Neural crest cell (in vitro differentiated cells): ENCODE measurements around the gene SLC25A13. TPM values are rescaled to one million over a fixed set of nuclear protein-coding genes. Genes with fewer than 3 reads are reported as not detected.

Experiments used
- DNase-seq: peaks from one replicate; pipeline ENCODE4 v3.0.0; 2021; ENCODE audit warnings: low read depth, mixed read lengths, low spot score
- H3K27ac Mint-ChIP-seq: one replicate; pipeline ENCODE4 v1.8.0; 2021; ENCODE audit warnings: mild to moderate bottlenecking, mixed read lengths; ENCODE audit not compliant: unreplicated experiment
- H3K27me3 Mint-ChIP-seq: 2 replicates; pipeline ENCODE4 v1.8.0; 2021; ENCODE audit warnings: low read depth, mild to moderate bottlenecking, mixed read lengths
- H3K36me3 Mint-ChIP-seq: 2 replicates; pipeline ENCODE4 v1.8.0; 2021; ENCODE audit warnings: low read depth, mild to moderate bottlenecking, mixed read lengths
- H3K4me1 Mint-ChIP-seq: 2 replicates; pipeline ENCODE4 v1.8.0; 2021; ENCODE audit warnings: mixed read lengths
- H3K4me3 Mint-ChIP-seq: one replicate; pipeline ENCODE4 v1.8.0; 2021; ENCODE audit warnings: mild to moderate bottlenecking, mixed read lengths
- H3K9me3 Mint-ChIP-seq: 2 replicates; pipeline ENCODE4 v1.8.0; 2021; ENCODE audit warnings: mixed read lengths
- total RNA-seq: library from RNA; stranded (reverse); gene quantifications from 2 replicates; pipeline ENCODE4 v1.2.1, GENCODE V29; 2021
- TF ChIP-seq, protein P1 (sequence below): fragments of 200-600 bp; sonication (generic); conservative IDR thresholded peaks from 2 replicates; pipeline ENCODE4 v1.5.0; 2021; ENCODE audit warnings: antibody characterized with exemption, mild to moderate bottlenecking

The SLC25A13 gene
- total RNA-seq, 1 donor from 2014 or later: 68.3 TPM

DNA sequence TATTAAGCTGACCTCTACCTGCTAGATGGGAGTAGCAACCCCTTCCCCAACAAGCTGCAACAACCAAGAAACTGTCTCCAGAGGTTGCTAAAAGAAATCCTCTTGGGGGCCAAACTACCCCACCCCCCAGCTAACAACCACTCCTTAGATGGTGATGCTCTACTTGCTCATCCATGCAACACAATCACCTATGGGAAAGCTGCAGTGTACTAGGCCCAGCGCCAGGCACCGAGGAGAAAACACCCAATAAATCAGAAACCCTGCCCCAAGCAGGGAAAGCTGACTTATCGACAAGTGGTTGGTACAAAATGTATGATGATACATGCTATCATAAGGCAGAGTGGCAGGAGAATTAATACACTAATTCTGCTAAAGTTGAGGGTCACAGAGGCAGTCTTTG lies 17.3 kb downstream of the SLC25A13 start:
- H3K4me1 Mint-ChIP-seq: peaks cover 10% of the 10 kb centered on the region
- TF ChIP-seq, protein P1, sequence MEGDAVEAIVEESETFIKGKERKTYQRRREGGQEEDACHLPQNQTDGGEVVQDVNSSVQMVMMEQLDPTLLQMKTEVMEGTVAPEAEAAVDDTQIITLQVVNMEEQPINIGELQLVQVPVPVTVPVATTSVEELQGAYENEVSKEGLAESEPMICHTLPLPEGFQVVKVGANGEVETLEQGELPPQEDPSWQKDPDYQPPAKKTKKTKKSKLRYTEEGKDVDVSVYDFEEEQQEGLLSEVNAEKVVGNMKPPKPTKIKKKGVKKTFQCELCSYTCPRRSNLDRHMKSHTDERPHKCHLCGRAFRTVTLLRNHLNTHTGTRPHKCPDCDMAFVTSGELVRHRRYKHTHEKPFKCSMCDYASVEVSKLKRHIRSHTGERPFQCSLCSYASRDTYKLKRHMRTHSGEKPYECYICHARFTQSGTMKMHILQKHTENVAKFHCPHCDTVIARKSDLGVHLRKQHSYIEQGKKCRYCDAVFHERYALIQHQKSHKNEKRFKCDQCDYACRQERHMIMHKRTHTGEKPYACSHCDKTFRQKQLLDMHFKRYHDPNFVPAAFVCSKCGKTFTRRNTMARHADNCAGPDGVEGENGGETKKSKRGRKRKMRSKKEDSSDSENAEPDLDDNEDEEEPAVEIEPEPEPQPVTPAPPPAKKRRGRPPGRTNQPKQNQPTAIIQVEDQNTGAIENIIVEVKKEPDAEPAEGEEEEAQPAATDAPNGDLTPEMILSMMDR: no peak
- no peak for DNase-seq
- no peak overlapping the region for H3K4me3 Mint-ChIP-seq
- H3K9me3 Mint-ChIP-seq: peaks cover 8% of the 10 kb centered on the region
- peak overlapping the region; percentile 43 for H3K27ac Mint-ChIP-seq
- no peaks in the 10 kb centered on the region for H3K27me3 Mint-ChIP-seq
- peaks cover 21% of the 10 kb centered on the region for H3K36me3 Mint-ChIP-seq

DNA sequence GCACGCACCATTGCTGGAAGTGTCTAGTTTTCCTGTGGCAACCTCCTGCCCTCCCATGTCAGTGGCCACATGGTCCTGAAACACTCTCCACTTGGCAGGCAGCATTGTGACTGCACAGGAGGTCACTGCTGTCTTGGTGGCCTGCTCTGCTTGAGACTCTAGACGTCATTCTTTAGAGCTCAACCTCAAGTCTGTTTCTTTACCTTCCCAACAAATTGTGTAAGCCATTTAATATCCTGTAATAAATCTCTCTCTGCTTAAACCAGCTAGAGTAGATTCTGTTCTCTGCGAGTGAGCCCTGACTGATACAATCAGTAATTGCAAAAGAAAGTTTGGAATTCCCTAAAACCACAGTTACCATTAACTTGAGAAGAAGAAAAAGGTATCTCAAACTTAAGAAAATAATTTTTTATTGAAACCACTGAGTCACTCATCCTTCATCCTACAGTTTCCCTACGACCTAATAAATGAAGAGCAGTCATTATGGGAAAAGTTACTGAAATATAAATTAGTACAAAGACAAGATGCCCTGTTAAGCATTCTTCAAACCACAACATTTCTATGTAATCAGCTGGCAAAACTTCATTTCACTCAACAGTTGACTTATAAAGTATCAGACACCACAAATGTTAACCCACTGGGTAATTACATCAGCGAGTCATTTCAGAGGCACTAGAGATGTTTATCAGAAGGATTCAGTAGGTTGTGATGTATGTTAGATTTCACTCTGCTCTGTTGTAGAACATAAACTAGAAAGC lies 18.0 kb downstream of the SLC25A13 start:
- Mint-ChIP-seq H3K36me3 (peaks cover 20% of the 10 kb centered on the region), H3K27me3 (no peaks in the 10 kb centered on the region), H3K4me1 (peaks cover 9% of the 10 kb centered on the region), H3K4me3 (no peak overlapping the region), H3K9me3 (peaks cover 8% of the 10 kb centered on the region), H3K27ac (no peak overlapping the region)
- TF ChIP-seq, protein P1: no peak
- no peak for DNase-seq

DNA sequence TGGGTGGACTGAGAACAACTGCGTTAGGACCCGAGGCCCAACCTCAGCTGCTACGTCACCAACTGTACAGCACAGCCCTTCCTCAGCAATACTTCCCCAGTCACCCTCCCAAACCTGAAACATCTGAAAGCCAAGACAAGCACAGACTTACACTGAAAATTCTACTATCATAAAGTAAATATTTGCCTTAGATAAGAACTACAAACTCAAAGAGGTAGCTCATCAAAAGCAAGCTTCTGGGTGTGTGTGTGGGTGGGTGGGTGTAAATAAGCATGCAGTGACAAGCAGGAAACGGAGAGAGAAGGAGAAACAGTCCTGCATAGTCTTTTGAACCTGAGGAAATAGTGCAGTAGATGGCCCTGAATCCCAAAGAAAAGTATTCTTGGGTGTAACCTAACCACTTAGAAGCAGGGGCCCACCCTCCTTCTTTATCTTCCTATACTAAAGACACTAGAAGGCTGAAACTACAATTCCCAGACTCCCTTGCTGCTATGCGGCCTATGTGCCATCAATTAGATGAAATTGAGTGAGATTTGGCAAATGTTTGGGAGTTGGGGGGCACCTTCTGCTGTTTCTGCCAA lies 18.7 kb downstream of the SLC25A13 start:
- Mint-ChIP-seq H3K4me3 (no peak overlapping the region), H3K9me3 (peaks cover 8% of the 10 kb centered on the region), H3K4me1 (peaks cover 2% of the 10 kb centered on the region), H3K36me3 (peaks cover 20% of the 10 kb centered on the region), H3K27me3 (no peaks in the 10 kb centered on the region), H3K27ac (peak overlapping the region; percentile 67)
- no peak for DNase-seq
- TF ChIP-seq, protein P1: no peak

DNA sequence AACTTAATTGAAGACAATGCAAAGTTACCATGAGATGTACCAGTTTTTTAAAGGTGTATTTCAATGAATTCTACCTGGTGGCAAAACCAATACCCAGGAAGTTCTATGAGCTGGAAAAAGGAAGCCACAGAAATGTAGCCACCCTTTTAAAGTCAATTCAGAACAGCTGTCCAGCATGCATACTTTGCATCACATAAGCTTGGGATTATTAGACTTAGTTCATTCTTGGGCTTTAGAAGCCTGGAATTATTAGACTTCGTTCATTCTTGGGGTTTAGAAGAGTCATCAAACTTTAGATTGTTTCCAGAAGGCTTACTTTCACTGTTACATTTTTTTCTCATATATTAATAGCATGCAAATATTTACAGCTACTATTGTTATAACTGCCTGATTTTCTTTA lies 20.9 kb downstream of the SLC25A13 start:
- H3K9me3 Mint-ChIP-seq: peaks cover 8% of the 10 kb centered on the region
- TF ChIP-seq, protein P1: no peak
- peaks cover 19% of the 10 kb centered on the region for H3K36me3 Mint-ChIP-seq
- H3K27ac Mint-ChIP-seq: no peak overlapping the region
- DNase-seq: no peak
- H3K27me3 Mint-ChIP-seq: no peaks in the 10 kb centered on the region
- no peak overlapping the region for H3K4me3 Mint-ChIP-seq
- peaks cover 6% of the 10 kb centered on the region for H3K4me1 Mint-ChIP-seq

DNA sequence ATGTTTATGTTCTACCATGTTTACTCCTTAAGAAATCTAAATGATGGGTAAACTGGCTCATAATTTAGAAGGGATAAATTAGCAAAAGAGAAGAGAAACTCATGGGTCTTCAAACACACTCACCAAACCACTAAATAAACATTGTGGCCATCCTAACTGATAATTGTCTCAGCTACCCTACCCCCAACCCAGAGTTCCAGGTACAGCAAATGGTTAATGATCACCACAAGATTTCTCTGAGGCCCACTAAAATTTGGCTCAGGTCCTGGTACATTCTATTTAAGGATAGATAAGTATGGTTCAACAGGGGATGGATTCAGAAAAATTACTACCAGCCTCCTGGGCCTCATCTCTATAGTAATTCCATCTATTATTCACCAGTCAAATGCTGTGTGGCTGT lies 21.4 kb downstream of the SLC25A13 start:
- Mint-ChIP-seq H3K27me3 (no peaks in the 10 kb centered on the region), H3K27ac (no peak overlapping the region), H3K4me3 (no peak overlapping the region), H3K9me3 (peaks cover 8% of the 10 kb centered on the region), H3K4me1 (peaks cover 6% of the 10 kb centered on the region), H3K36me3 (peaks cover 22% of the 10 kb centered on the region)
- no peak for DNase-seq
- TF ChIP-seq, protein P1: no peak
